PC-3 (cell line): ENCODE results near the gene PIEZO2. TPM values are rescaled to one million over a fixed set of nuclear protein-coding genes. Genes with fewer than 3 reads are reported as not detected.

Experiments
- ATAC-seq: fragments of 200-7000 bp; cut with Tn5 transposase; 2 replicates; pipeline ENCODE4 v1.9.1; 2020; ENCODE audit warnings: mild to moderate bottlenecking, moderate library complexity
- BruUV-seq: library from RNA; stranded (reverse); fragments of 400-500 nt; replicated peaks from 2 replicates; lab custom pipeline; 2021; lab: Mats Ljungman, UMichigan
- CTCF ChIA-PET: fragments of 300-600 bp; sonication (Branson Sonifier 250); formaldehyde crosslinking; loops from one replicate; lab custom pipeline; 2022; ENCODE audit warnings: antibody characterized with exemption; lab: Charles Lee
- POLR2A ChIA-PET: fragments of 300-600 bp; sonication (Branson Sonifier 250); formaldehyde crosslinking; loops from one replicate; lab custom pipeline; 2022; ENCODE audit warnings: antibody characterized with exemption; ENCODE audit not compliant: unreplicated experiment; lab: Charles Lee
- DNase-seq: peaks from one replicate; pipeline ENCODE4 v3.0.0-alpha.2; 2015
- H2AFZ ChIP-seq: fragments of 300-600 bp; sonication (generic); 2 replicates; pipeline ENCODE4 v1.6.0; 2016; ENCODE audit warnings: antibody characterized with exemption, low read length
- H3F3A ChIP-seq: fragments of 300-600 bp; sonication (generic); one replicate; pipeline ENCODE4 v1.6.0; 2017; ENCODE audit warnings: antibody characterized with exemption, low read length, control low read depth, mild to moderate bottlenecking; ENCODE audit not compliant: unreplicated experiment
- H3K27ac ChIP-seq: fragments of 300-600 bp; sonication (generic); 2 replicates; pipeline ENCODE4 v1.5.1; 2016; ENCODE audit warnings: mild to moderate bottlenecking, low read length
- H3K27me3 ChIP-seq: fragments of 300-600 bp; sonication (generic); 2 replicates; pipeline ENCODE4 v1.6.1; 2016; ENCODE audit warnings: low read length, mixed read lengths
- H3K36me3 ChIP-seq: fragments of 300-600 bp; sonication (generic); 2 replicates; pipeline ENCODE4 v1.6.1; 2016; ENCODE audit warnings: low read depth, mixed run types, low read length, mixed read lengths
- H3K4me1 ChIP-seq: fragments of 300-600 bp; sonication (generic); 2 replicates; pipeline ENCODE4 v1.5.1; 2016; ENCODE audit warnings: low read length; ENCODE audit not compliant: insufficient read depth
- H3K4me2 ChIP-seq: fragments of 300-600 bp; sonication (generic); 2 replicates; pipeline ENCODE4 v1.6.0; 2016; ENCODE audit warnings: low read length
- H3K4me3 ChIP-seq: fragments of 300-600 bp; sonication (generic); 2 replicates; pipeline ENCODE4 v1.5.1; 2016; ENCODE audit warnings: mild to moderate bottlenecking, low read length, mixed read lengths
- H3K79me2 ChIP-seq: fragments of 300-600 bp; sonication (generic); 2 replicates; pipeline ENCODE4 v1.6.1; 2017; ENCODE audit warnings: low read length, mixed read lengths
- H3K9ac ChIP-seq: fragments of 300-600 bp; sonication (generic); 2 replicates; pipeline ENCODE4 v1.6.0; 2016; ENCODE audit warnings: mild to moderate bottlenecking, low read length
- H3K9me2 ChIP-seq: fragments of 300-600 bp; sonication (generic); replicated peaks from 2 replicates; pipeline ENCODE4 v1.6.1; 2016; ENCODE audit warnings: mixed run types, low read length, mixed read lengths
- H3K9me3 ChIP-seq: fragments of 300-600 bp; sonication (generic); 2 replicates; pipeline ENCODE4 v1.6.1; 2016; ENCODE audit warnings: low read length, mixed read lengths
- H4K20me1 ChIP-seq: fragments of 300-600 bp; sonication (generic); 2 replicates; pipeline ENCODE4 v1.6.1; 2016; ENCODE audit warnings: low read length, mixed read lengths
- EZH2 ChIP-seq: fragments of 300-600 bp; sonication (generic); IDR thresholded peaks from one replicate; pipeline ENCODE4 v1.6.1; 2017; ENCODE audit warnings: antibody characterized with exemption, mild to moderate bottlenecking, low read length; ENCODE audit not compliant: unreplicated experiment
- EZH2phosphoT487 ChIP-seq: fragments of 300-600 bp; sonication (generic); IDR thresholded peaks from 2 replicates; pipeline ENCODE4 v1.6.1; 2018; ENCODE audit warnings: mild to moderate bottlenecking, antibody characterized with exemption, low read length, borderline replicate concordance
- intact Hi-C: fragments of 100-400 bp; cut with micrococcal nuclease; formaldehyde crosslinking; loops from 2 replicates; pipeline ENCODE4 v1.9.0; 2023
- total RNA-seq: library from RNA; depleted of rRNA; stranded (reverse); fragments of >200 nt; gene quantifications from 2 replicates; pipeline ENCODE4 v1.2.3, GENCODE V29; 2014
- TF ChIP-seq, protein P1 (sequence below): fragments of 300-600 bp; sonication (generic); conservative IDR thresholded peaks from 2 replicates; pipeline ENCODE4 v1.5.1; 2017; ENCODE audit warnings: antibody characterized with exemption, low read depth, mild to moderate bottlenecking, low read length

The PIEZO2 gene
- total RNA-seq, 1 experiment from 2014 or later, result not detected

DNA sequence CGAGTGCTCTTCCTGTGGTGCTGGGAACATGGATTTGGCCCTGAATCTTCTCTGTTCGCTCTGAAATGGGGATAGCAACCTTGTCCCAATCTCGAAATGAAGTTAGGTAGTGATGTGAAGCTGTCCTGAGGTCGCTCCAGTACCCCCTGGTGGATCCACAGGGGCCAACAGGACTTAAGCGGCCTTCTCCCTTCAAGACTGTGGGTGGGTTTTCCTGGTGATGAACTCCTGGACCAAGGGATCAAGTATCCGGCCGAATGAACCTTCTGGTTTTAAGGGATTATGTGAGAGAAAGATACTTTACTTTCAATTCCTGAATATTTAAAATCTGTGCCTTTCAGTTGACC lies 467.0 kb downstream of the PIEZO2 start:
- no peak for TF ChIP-seq EZH2phosphoT487
- TF ChIP-seq EZH2, result no peak
- TF ChIP-seq, protein P1, sequence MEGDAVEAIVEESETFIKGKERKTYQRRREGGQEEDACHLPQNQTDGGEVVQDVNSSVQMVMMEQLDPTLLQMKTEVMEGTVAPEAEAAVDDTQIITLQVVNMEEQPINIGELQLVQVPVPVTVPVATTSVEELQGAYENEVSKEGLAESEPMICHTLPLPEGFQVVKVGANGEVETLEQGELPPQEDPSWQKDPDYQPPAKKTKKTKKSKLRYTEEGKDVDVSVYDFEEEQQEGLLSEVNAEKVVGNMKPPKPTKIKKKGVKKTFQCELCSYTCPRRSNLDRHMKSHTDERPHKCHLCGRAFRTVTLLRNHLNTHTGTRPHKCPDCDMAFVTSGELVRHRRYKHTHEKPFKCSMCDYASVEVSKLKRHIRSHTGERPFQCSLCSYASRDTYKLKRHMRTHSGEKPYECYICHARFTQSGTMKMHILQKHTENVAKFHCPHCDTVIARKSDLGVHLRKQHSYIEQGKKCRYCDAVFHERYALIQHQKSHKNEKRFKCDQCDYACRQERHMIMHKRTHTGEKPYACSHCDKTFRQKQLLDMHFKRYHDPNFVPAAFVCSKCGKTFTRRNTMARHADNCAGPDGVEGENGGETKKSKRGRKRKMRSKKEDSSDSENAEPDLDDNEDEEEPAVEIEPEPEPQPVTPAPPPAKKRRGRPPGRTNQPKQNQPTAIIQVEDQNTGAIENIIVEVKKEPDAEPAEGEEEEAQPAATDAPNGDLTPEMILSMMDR, result peak; percentile 37; the same call in 1 of the 2 replicates
- H3K4me1 ChIP-seq, result no peaks in the 10 kb centered on the region
- no peak overlapping the region for H3K9ac ChIP-seq
- H3K9me3 ChIP-seq, result no peaks in the 10 kb centered on the region
- ATAC-seq, result peak; percentile 40; the same call in 1 of the 2 replicates
- H3K79me2 ChIP-seq, result no peaks in the 10 kb centered on the region
- BruUV-seq, result no TSS peak
- intact Hi-C loops, result no loop called here
- H3K27ac ChIP-seq, result no peak overlapping the region
- H3K4me2 ChIP-seq, result no peak overlapping the region
- H2AFZ ChIP-seq, result no peak overlapping the region
- ChIA-PET POLR2A (no interaction called here), CTCF (no interaction called here)
- H4K20me1 ChIP-seq, result no peaks in the 10 kb centered on the region
- H3F3A ChIP-seq, result no peaks in the 10 kb centered on the region
- no peaks in the 10 kb centered on the region for H3K36me3 ChIP-seq
- DNase-seq, result no peak
- no peak overlapping the region for H3K4me3 ChIP-seq
- no peaks in the 10 kb centered on the region for H3K9me2 ChIP-seq
- peaks cover 73% of the 10 kb centered on the region for H3K27me3 ChIP-seq

DNA sequence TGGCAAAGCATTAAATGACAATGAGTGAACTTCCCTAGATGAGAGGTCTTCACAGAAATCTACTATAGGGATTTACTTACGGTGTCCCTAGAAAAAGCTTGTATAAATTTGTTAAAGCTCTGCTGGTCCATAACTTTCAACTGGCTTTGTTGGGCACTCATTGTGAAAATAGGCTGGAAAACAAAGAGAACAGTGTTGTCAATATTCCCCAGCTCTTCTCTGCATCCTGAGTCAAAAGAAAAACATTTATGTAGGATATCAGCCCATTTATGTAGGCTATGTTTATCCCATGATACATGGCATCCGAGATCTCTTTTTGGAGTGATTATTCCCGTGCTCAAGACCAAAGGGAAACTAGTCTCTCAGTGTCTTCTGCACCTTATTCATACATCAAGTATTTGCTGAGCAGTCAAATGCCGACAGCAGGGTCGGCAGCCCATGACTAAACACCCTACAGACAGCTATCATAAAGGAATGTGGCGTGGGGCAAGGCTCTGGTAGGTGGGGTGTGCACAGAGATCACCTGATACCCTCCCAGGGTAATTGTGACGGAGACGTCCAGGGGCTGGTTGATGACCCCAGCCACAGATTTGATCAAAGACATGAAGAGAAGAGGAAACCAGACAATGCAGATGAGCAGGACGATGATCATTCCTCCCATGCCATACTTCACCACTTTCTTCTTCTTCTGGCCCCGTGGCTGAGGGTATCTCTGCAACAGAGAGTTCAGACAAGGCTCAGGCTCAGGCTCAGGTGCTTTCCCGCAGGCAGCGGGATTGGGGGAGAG lies 467.6 kb downstream of the PIEZO2 start:
- no peak overlapping the region for H2AFZ ChIP-seq
- POLR2A ChIA-PET, result no interaction called here
- no peak for TF ChIP-seq EZH2phosphoT487
- no peak for TF ChIP-seq EZH2
- TF ChIP-seq, protein P1, result no peak
- no peaks in the 10 kb centered on the region for H3K36me3 ChIP-seq
- no peaks in the 10 kb centered on the region for H3K9me2 ChIP-seq
- no peaks in the 10 kb centered on the region for H4K20me1 ChIP-seq
- no peaks in the 10 kb centered on the region for H3K9me3 ChIP-seq
- ATAC-seq, result no peak
- no peak overlapping the region for H3K9ac ChIP-seq
- H3K4me3 ChIP-seq, result no peak overlapping the region
- no TSS peak for BruUV-seq
- no peak overlapping the region for H3K4me2 ChIP-seq
- DNase-seq, result no peak
- H3K27me3 ChIP-seq, result peaks cover 76% of the 10 kb centered on the region
- intact Hi-C loops, result no loop called here
- H3K79me2 ChIP-seq, result no peaks in the 10 kb centered on the region
- no peaks in the 10 kb centered on the region for H3F3A ChIP-seq
- no peak overlapping the region for H3K27ac ChIP-seq
- no peaks in the 10 kb centered on the region for H3K4me1 ChIP-seq
- CTCF ChIA-PET, result no interaction called here

DNA sequence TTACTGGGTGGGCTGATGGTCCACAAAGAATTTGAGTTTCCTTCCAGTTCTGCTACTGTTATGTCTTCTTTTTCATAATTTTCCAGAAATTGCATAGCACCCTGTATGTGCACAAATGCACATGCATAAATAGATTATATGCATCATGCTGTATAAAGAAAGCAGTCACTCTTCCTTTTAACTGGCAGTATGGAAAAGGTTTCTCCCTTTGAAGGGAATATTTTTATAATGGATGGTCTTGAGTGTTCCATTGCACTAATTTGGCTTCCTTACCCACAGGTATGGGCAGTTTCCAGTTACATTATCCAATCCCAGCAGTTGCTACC lies 469.1 kb downstream of the PIEZO2 start:
- Histone ChIP-seq H3K27me3 (peaks cover 79% of the 10 kb centered on the region), H4K20me1 (no peaks in the 10 kb centered on the region), H3K9ac (no peak overlapping the region), H3K27ac (no peak overlapping the region), H3K4me1 (no peaks in the 10 kb centered on the region), H3K79me2 (no peaks in the 10 kb centered on the region), H3K9me3 (no peaks in the 10 kb centered on the region), H3K4me2 (no peak overlapping the region), H2AFZ (no peak overlapping the region), H3K9me2 (no peaks in the 10 kb centered on the region), H3F3A (no peaks in the 10 kb centered on the region), H3K4me3 (no peak overlapping the region), H3K36me3 (no peaks in the 10 kb centered on the region)
- BruUV-seq, result no TSS peak
- TF ChIP-seq, protein P1, result no peak
- TF ChIP-seq EZH2 (no peak), EZH2phosphoT487 (no peak)
- intact Hi-C loops, result no loop called here
- ATAC-seq, result no peak
- no peak for DNase-seq
- POLR2A ChIA-PET, result interaction anchor here (0.6 kb wide), 1 partner anchor 22 kb away, joined by 3 read pairs; no protein-coding TSS in a partner anchor
- CTCF ChIA-PET, result no interaction called here
